ENCODE results near the gene FARS2. TPM values are rescaled to one million over a fixed set of nuclear protein-coding genes. Genes with fewer than 3 reads are reported as not detected.

Gene FARS2
- total and polyA plus RNA-seq, 2 donors (not counting 1 experiment from before 2014, with no cell fraction given): 33.0 to 35.5 TPM

DNA sequence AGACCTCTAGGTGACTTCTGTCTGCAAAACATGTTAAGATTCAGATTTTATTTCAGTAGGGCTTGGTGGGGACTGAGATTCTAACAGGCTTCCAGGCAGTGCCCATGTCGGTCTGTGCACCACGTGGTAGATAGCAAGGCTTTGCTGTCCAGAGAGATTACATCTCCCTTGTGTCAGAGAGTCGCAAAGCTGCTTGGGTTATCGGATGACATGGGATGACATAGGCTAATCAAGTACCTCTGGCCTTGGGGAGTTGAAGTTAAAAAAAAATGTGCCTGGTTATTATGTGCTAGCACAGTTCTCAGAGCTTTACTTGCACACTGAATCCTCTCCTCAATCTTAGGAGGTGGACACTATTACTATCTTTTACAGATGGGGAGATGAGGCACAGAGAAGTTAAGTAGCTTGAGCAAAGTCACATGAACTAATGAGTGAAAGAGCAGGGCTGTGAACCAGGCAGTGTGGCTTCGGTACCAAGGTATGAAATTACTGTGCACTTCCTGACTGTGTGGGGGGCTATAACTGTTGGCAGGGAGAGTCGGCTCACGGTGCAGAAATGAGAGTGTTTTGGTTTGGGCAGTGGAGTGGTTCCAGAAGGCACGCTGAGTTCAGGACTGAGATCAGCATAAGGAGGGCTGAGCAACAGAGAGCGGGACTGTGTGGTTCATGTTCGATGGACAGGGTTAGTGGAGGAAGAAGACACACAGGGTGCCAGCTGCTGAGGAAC lies 41.1 kb downstream of the FARS2 start:
- no peaks in the 10 kb centered on the region for H3K36me3 ChIP-seq (replicated peaks in 1 of 2; ENCODE audit: control extremely low read depth in 1 of 2, control insufficient read depth in 1 of 2, extremely low read depth in 1 of 2, insufficient read depth in 2 of 2, low read length in 1 of 2)
- Mint-ChIP-seq H3K9me3 (ENCODE audit: insufficient read depth) (no peaks in the 10 kb centered on the region), H3K27ac (peak overlapping the region; percentile 81), H3K4me3 (peak overlapping the region; percentile 79), H3K4me1 (peaks cover 36% of the 10 kb centered on the region), H3K27me3 (no peaks in the 10 kb centered on the region)
- ChIA-PET CTCF (interaction anchor here (0.6 to 7.6 kb wide), 36 partner anchors 7 to 246 kb away, joined by 3 to 192 read pairs (median 6); partner anchors contain the start of genes FARS2 and LYRM4), POLR2A (interaction anchor here (0.5 to 1.7 kb wide), 3 partner anchors 12 to 41 kb away, joined by 3 to 11 read pairs (median 3); partner anchors contain the start of genes FARS2 and LYRM4)
- no peaks in the 10 kb centered on the region for H3K27me3 ChIP-seq (replicated peaks in 1 of 4; ENCODE audit: control extremely low read depth in 1 of 4, control insufficient read depth in 3 of 4, insufficient read depth in 4 of 4, low read length in 3 of 4)
- H3K4me3 ChIP-seq (ENCODE audit: control extremely low read depth in 1 of 5, extremely low read depth in 1 of 5, insufficient read depth in 1 of 5, low read depth in 2 of 5, low read length in 4 of 5): peak overlapping the region in 3 of 5 experiments; percentile 1 to 41 (median 22)
- peak overlapping the region; percentile 37 for H3K9ac ChIP-seq (ENCODE audit: low read length)
- TF ChIP-seq EZH2 (IDR thresholded peaks at IDR 0.05; ENCODE audit: borderline replicate concordance, insufficient read depth, low read depth, low read length, poor library complexity, severe bottlenecking): no peak
- TF ChIP-seq, protein P1, sequence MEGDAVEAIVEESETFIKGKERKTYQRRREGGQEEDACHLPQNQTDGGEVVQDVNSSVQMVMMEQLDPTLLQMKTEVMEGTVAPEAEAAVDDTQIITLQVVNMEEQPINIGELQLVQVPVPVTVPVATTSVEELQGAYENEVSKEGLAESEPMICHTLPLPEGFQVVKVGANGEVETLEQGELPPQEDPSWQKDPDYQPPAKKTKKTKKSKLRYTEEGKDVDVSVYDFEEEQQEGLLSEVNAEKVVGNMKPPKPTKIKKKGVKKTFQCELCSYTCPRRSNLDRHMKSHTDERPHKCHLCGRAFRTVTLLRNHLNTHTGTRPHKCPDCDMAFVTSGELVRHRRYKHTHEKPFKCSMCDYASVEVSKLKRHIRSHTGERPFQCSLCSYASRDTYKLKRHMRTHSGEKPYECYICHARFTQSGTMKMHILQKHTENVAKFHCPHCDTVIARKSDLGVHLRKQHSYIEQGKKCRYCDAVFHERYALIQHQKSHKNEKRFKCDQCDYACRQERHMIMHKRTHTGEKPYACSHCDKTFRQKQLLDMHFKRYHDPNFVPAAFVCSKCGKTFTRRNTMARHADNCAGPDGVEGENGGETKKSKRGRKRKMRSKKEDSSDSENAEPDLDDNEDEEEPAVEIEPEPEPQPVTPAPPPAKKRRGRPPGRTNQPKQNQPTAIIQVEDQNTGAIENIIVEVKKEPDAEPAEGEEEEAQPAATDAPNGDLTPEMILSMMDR (IDR thresholded peaks at IDR 0.05): no peak
- H4K20me1 ChIP-seq (ENCODE audit: control insufficient read depth, insufficient read depth, low read length, poor library complexity, severe bottlenecking): peaks cover 10% of the 10 kb centered on the region
- intact Hi-C loops (cut with micrococcal nuclease): loop anchor here (2.0 kb wide), 1 partner anchor 24 kb away; no protein-coding TSS in a partner anchor
- H3K4me2 ChIP-seq (replicated peaks; ENCODE audit: low read depth, low read length, poor library complexity, severe bottlenecking): peak overlapping the region; percentile 59
- DNase-seq (peak; percentile 32), ATAC-seq (ENCODE audit: low read depth) (peak; percentile 53)
- peak overlapping the region; percentile 59 for H2AFZ ChIP-seq (ENCODE audit: insufficient read depth, low read depth, low read length, poor library complexity, severe bottlenecking)
- WGBS (ENCODE audit: insufficient coverage): 52% methylated on average over 8 of the region's 10 CpGs
- H3K27ac ChIP-seq (ENCODE audit: low read length in 2 of 2): peak overlapping the region in 1 of 2 donors; percentile 30
- no peaks in the 10 kb centered on the region for H3K9me3 ChIP-seq (ENCODE audit: control extremely low read depth in 1 of 3, control insufficient read depth in 2 of 3, insufficient read depth in 1 of 3, low read length in 2 of 3)
- H3K4me1 ChIP-seq (ENCODE audit: control insufficient read depth in 2 of 2, insufficient read depth in 2 of 2, low read length in 2 of 2): peaks cover 10 to 20% of the 10 kb centered on the region in 2 donors
- H3K79me2 ChIP-seq (ENCODE audit: control insufficient read depth, insufficient read depth, low read length): peaks cover 81% of the 10 kb centered on the region
